Hepatic stellate cell (primary cell): ENCODE results near the gene SNX5.

Experiments used
- DNase-seq: peaks from one replicate; pipeline ENCODE4 v3.0.0; 2011; ENCODE audit warnings: low spot score

Gene SNX5

DNA sequence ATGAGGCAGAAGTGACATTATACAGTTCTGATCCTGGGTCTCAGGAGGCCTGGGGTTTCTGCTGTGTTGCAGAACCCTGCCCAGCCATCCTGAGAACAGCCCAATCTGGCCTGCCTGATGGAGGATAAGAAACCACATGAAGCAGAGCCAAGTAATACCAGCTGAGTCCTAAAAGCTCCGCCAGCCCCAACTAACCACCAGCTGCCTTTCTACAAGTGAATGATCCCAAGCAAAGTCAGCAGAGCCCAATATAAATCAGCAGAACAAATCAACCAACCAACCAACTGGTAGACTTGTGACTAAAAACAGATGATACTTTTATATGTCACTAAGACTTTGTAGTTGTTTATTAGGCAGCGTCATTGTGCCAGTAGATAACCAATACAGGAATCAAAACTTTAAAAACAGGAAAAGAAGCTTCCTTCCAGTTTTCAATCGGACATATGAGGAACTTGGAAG is 52.1 kb downstream of the SNX5 start:
- no peak for DNase-seq

- DNase-seq, result no peak
Measured at GRCh38 chr20:17914957-17915356, 53.6 kb downstream of the SNX5 start.

GRCh38 chr20:17912916-17913315 is 55.7 kb downstream of the SNX5 start:
- peak; percentile 48 for DNase-seq

- no peak for DNase-seq
Measured at GRCh38 chr20:17911927-17912326, 56.7 kb downstream of the SNX5 start.

DNA sequence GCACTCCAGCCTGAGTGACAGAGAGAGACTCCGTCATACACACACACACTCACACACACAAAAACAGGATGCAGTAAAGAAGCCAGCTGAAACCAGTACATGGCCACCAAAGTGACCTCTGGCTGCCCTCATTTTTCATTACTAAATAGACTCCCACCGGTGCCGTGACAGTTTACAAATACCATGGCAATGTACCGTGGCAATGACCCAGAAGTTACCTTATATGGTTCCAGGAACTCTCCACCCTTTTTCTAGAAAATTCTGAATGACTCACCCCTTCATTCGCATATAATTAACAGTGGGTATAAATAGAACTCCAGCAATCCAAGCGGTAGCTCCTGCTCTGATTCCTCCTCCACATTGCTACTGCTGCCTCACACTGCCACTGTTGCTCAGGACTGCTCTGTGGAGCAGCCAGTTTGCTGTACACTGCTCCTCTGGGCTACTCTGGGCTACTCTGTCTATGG is 57.7 kb downstream of the SNX5 start:
- DNase-seq, result peak; percentile 76

- DNase-seq, result no peak
Measured at GRCh38 chr20:17909869-17910321, 58.7 kb downstream of the SNX5 start.

GRCh38 chr20:17905544-17905943 is 63.0 kb downstream of the SNX5 start:
- no peak for DNase-seq

GRCh38 chr20:17904027-17904426 is 64.6 kb downstream of the SNX5 start:
- no peak for DNase-seq

GRCh38 chr20:17902531-17903083 is 66.0 kb downstream of the SNX5 start:
- DNase-seq, result no peak

DNA sequence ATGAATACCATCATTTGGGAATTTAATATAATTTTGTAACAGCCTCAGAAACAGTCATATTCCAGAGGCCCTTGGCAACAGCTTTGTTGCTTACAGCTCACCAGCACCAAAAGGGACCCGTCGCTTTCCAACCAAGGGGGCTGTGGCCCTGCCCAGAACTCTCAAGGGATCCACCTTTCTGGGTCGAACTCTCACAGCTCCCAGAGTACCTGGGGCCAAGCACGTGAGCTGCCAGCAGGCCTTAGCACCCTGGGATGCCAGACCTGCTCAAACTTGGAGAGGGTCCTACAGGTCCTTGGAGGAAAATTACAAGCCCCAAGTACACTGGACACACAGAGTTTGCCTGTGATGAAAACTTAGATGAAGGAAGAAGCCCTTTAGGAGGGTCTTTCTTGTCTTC is 66.6 kb downstream of the SNX5 start:
- DNase-seq, result no peak

DNA sequence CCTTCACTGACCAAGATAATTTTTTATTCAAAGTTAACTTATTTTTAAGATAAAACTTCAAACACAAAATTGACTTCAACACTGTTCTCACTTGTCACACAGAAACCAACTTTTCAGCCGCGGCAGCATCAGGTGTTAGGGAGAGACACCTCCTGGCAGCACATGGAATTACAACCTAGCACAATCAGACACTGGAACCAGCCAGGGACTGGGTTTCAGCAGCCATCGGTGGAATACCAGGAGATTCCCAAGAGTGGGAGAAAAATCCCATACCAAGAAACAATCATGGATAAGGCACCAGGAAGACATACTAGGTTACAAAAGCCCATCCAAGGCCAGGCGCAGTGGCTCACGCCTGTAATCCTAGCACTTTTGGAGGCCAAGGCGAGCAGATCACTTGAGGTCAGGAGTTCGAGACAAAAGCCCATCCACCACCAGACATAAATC is 70.0 kb downstream of the SNX5 start:
- DNase-seq, result peak; percentile 69

- DNase-seq, result no peak
Measured at GRCh38 chr20:17897566-17898307, 70.9 kb downstream of the SNX5 start.

DNA sequence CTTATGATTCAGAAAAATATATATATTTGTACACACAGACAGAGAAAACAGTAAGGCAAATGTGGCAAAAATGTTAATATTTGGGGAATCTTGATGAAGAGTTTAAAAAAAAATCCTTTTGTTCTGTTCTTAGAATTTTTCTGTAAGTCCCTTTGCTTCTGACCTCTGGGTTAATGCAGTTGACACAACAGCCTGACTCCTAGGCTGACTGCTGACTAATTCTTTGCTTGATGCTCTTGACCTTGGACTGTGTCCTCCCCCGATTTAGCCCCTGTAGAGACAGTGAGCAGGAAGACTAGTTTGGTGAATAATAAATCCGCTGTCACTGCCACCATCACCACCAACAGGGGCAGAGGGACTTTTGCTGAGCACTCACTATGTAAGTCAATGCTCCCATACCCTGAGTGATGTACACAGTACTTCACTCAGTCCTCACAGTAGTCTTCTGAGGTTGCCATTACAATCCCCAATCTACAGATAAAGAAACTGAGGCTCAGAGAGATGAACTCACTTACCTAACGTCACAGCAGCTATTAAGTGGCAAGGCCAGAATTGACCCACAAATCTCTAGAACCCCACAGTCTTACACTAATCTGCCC is 71.7 kb downstream of the SNX5 start:
- DNase-seq, result no peak

DNA sequence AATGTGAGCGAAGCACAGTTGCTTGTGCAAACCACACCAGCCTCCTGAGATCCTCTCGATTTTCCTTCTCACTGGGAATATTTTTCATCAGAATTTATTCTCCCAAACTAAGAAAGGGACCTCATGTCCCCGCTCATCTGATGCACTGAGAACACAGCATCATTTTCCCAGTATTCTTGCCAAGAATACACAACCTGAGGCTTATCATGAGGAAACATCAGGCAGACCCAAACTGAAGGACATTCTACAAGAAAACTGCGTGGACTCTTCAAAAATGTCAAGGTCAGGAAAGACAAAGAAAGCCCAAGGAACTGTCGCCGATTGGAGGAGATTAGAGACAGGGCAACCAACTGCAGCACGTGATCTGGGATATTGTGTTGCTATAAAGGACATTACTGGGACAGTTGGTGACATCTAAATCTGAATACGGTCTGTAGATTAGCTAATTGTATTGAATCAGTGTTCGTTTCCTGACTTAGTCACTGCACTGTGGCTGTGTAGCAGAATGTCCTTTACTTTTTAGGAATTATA is 72.3 kb downstream of the SNX5 start:
- no peak for DNase-seq

GRCh38 chr20:17895641-17896171 is 72.9 kb downstream of the SNX5 start:
- no peak for DNase-seq

DNA sequence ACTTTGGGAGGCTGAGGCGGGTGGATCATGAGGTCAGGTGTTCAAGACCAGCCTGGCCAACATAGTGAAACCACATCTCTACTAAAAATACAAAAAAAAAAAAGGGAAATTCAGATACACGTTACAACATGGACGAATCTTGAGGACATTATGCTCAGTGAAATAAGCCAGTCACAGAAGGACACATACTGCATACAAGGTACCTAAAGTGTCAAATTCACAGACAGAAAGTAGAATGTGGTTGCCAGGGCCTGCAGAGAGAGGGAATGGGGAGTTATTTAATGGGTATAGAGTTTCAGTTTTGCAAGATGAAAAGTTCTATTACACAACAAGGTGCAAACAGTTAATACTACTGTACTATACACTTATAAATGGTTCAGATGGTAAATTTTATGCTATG is 75.1 kb downstream of the SNX5 start:
- DNase-seq, result no peak

- DNase-seq, result no peak
Measured at GRCh38 chr20:17892189-17892938, 76.2 kb downstream of the SNX5 start.
